Left renal cortex interstitium (tissue), 4 donors: Measurements from ENCODE around the gene TJP2. TPM values are rescaled to one million over a fixed set of nuclear protein-coding genes. Genes with fewer than 3 reads are reported as not detected.

Experiments used
- DNase-seq, 4 donors: peaks; one replicate each; pipeline ENCODE4 v3.0.0-alpha.2; 2013; ENCODE audit warnings: low read depth in 4 of 4, low spot score in 2 of 4, missing footprints in 1 of 4
- polyA plus RNA-seq, 4 donors: library from polyadenylated mRNA; unstranded; fragments of 120-200 nt; gene quantifications; one replicate each; pipeline ENCODE4 v1.2.1, GENCODE V29; 2013; ENCODE audit not compliant: insufficient read length in 4 of 4

TJP2 gene
- polyA plus RNA-seq, 4 donors: 82.8 to 108 (median 99.3) TPM

GRCh38 chr9:69221036-69221435, 47.0 kb downstream of the TJP2 start:
- no peak for DNase-seq

- no peak for DNase-seq
Observed at GRCh38 chr9:69222970-69223369, 48.9 kb downstream of the TJP2 start.

GRCh38 chr9:69223605-69224004, 49.5 kb downstream of the TJP2 start:
- peak in 1 of 4 donors; percentile 14 for DNase-seq

GRCh38 chr9:69229367-69229766, 55.3 kb downstream of the TJP2 start:
- DNase-seq: no peak

GRCh38 chr9:69232135-69232534, 58.1 kb downstream of the TJP2 start:
- DNase-seq: no peak

GRCh38 chr9:69234683-69235082, 60.6 kb downstream of the TJP2 start:
- no peak for DNase-seq

- DNase-seq: no peak
Observed at GRCh38 chr9:69236188-69236587, 62.1 kb downstream of the TJP2 start.

GRCh38 chr9:69237702-69238295, 63.7 kb downstream of the TJP2 start:
- DNase-seq: no peak

- DNase-seq: no peak
Observed at GRCh38 chr9:69243116-69243515, 69.0 kb downstream of the TJP2 start.

- no peak for DNase-seq
Observed at GRCh38 chr9:69246629-69247028, 72.6 kb downstream of the TJP2 start.

GRCh38 chr9:69248005-69248404, 73.9 kb downstream of the TJP2 start:
- no peak for DNase-seq

GRCh38 chr9:69249337-69249736, 75.3 kb downstream of the TJP2 start:
- no peak for DNase-seq

- DNase-seq: no peak
Observed at GRCh38 chr9:69250681-69251080, 76.6 kb downstream of the TJP2 start.

GRCh38 chr9:69252436-69252835, 78.4 kb downstream of the TJP2 start:
- DNase-seq: no peak

- no peak for DNase-seq
Observed at GRCh38 chr9:69253057-69253456, 79.0 kb downstream of the TJP2 start.

GRCh38 chr9:69254223-69254622, 80.1 kb downstream of the TJP2 start:
- no peak for DNase-seq

GRCh38 chr9:69255591-69255990, 81.5 kb downstream of the TJP2 start:
- DNase-seq: no peak

GRCh38 chr9:69258551-69258950, 84.5 kb downstream of the TJP2 start:
- DNase-seq: no peak

- no peak for DNase-seq
Observed at GRCh38 chr9:69260161-69260560, 86.1 kb downstream of the TJP2 start.

- no peak for DNase-seq
Observed at GRCh38 chr9:69261636-69262035, 87.6 kb downstream of the TJP2 start.

- DNase-seq: no peak
Observed at GRCh38 chr9:69264526-69264925, 90.4 kb downstream of the TJP2 start.

GRCh38 chr9:69265891-69266290, 91.8 kb downstream of the TJP2 start:
- DNase-seq: no peak

GRCh38 chr9:69272212-69272611, 98.1 kb downstream of the TJP2 start:
- DNase-seq: no peak
